ENCODE results near the gene MED17.

- TF ChIP-seq YY1 (IDR thresholded peaks at IDR 0.05; ENCODE audit: insufficient read depth, insufficient read length) (no peak), SUZ12 (IDR thresholded peaks at IDR 0.05; ENCODE audit: extremely low read depth, insufficient read depth, insufficient read length) (no peak), ZNF274 (IDR thresholded peaks at IDR 0.05; ENCODE audit: low read depth, low read length) (no peak)
Observed at GRCh38 chr11:93738647-93739081, 45.4 kb upstream of the MED17 start.
